ENCODE data around the gene SORCS1. TPM values are rescaled to one million over a fixed set of nuclear protein-coding genes. Genes with fewer than 3 reads are reported as not detected.
"Not testable (repeated sequence)": the region's sequence is repeated elsewhere in the genome, so short reads cannot be mapped to it uniquely, and the experiment has no call there.

SORCS1 gene
- total and polyA plus RNA-seq, 4 experiments from 2014 or later: not detected

DNA sequence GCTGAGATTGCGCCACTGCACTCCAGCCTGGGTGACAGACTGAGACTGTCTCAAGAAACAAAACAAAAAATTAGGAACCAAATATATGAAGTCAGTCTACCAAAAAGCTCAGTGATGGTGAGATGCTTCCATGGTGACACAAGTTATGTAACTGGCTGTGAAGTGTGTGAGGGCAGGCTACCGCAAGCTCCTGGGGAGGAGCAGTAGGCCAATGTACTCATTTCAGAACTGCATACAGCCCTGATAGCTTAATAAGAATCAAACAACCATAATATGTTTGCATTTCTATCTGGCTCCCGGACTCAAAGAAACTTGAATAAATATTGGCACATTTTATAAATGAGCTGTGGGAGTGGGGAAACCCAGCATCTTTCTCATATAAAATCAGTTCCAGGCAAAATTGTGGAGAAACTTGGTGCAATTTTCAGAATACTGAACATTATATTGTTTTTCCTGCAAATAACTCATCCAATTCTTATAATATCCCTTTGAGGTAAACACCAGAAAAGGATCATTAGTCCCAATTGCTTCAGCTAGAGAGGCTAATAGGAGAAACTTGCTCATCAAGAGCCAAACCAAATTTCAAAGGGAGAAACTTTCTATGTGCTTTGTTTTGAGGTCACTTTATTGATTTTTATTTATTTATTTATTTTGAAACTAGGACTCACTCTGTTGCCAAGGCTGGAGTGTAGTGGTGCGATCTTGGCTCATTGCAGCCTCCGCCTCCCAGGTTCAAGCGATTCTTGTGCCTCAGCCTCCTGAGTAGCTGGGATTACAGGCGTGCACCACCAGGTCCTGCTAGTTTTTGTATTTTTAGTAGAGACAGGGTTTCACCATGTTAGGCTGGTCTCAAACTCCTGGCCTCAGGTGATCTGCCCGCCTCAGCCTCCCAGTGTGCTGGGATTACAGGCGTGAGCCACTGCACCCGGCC is 127.0 kb downstream of the SORCS1 start:
- Histone ChIP-seq H3K27me3 (ENCODE audit: insufficient read depth, low read length) (no peaks in the 10 kb centered on the region), H3K27ac (ENCODE audit: low read depth, low read length) (no peak overlapping the region), H3K4me3 (ENCODE audit: low read length in 2 of 2) (no peak overlapping the region), H3K9me3 (ENCODE audit: control insufficient read depth in 1 of 2, low read length in 2 of 2) (no peaks in the 10 kb centered on the region), H3K4me1 (ENCODE audit: insufficient read depth, low read length) (no peaks in the 10 kb centered on the region), H3K36me3 (ENCODE audit: insufficient read depth, low read length) (no peaks in the 10 kb centered on the region)
- ChIA-PET POLR2A (ENCODE audit: partially characterized antibody) (no interaction called here), CTCF (ENCODE audit: partially characterized antibody) (no interaction called here)
- intact Hi-C loops (cut with micrococcal nuclease): no loop called here
- Mint-ChIP-seq H3K36me3 (no peaks in the 10 kb centered on the region), H3K4me1 (no peaks in the 10 kb centered on the region), H3K27ac (no peak overlapping the region), H3K27me3 (no peaks in the 10 kb centered on the region), H3K9me3 (peaks cover 0 to 9% (median 5%) of the 10 kb centered on the region in 8 donors), H3K4me3 (no peak overlapping the region)
- no peak for DNase-seq

DNA sequence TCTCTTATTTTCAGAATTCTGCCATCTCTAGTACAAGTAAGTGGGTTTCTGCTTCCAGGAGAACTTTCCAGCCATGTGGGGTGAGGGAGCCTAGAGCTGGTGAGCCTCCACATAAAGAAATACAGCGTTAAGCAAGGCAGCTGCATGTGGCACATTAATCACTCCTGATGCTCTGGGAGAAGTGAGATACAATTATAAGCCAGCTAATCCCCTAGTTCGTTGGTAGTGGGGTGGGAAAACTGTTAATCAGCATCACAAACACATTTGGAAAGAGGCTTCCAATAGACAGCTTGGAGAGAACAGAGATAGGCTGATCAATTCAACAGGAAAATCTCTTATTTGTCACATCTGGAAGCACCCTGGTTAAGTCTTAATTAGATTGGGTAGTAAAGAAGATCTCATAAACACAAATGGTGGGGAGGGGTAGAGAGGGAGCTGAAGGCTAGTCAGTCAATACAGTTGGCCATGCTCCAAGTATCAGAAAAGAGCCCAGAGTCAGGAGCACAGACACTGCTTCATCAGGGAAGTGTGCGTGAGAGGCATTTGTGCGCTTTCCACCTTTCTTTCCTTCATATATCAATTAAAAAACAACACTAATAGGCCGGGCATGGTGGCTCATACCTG is 130.6 kb downstream of the SORCS1 start:
- Histone ChIP-seq H3K27me3 (ENCODE audit: insufficient read depth, low read length) (no peaks in the 10 kb centered on the region), H3K4me3 (ENCODE audit: low read length in 2 of 2) (no peak overlapping the region), H3K27ac (ENCODE audit: low read depth, low read length) (no peak overlapping the region), H3K4me1 (ENCODE audit: insufficient read depth, low read length) (no peaks in the 10 kb centered on the region), H3K36me3 (ENCODE audit: insufficient read depth, low read length) (no peaks in the 10 kb centered on the region), H3K9me3 (ENCODE audit: control insufficient read depth in 1 of 2, low read length in 2 of 2) (no peaks in the 10 kb centered on the region)
- no peaks in the 10 kb centered on the region for H3K36me3 Mint-ChIP-seq
- intact Hi-C loops (cut with micrococcal nuclease): no loop called here
- H3K9me3 Mint-ChIP-seq: peaks cover 0 to 13% (median 6%) of the 10 kb centered on the region in 8 donors
- no peak overlapping the region for H3K27ac Mint-ChIP-seq
- ChIA-PET CTCF (ENCODE audit: partially characterized antibody) (no interaction called here), POLR2A (ENCODE audit: partially characterized antibody) (no interaction called here)
- DNase-seq: no peak
- no peaks in the 10 kb centered on the region for H3K27me3 Mint-ChIP-seq
- H3K4me1 Mint-ChIP-seq: no peaks in the 10 kb centered on the region
- no peak overlapping the region for H3K4me3 Mint-ChIP-seq

- Mint-ChIP-seq H3K4me1 (no peaks in the 10 kb centered on the region), H3K27ac (no peak overlapping the region), H3K4me3 (no peak overlapping the region), H3K27me3 (no peaks in the 10 kb centered on the region), H3K36me3 (no peaks in the 10 kb centered on the region), H3K9me3 (peaks cover 0 to 13% (median 5%) of the 10 kb centered on the region in 8 donors)
- Histone ChIP-seq H3K4me1 (ENCODE audit: insufficient read depth, low read length) (no peaks in the 10 kb centered on the region), H3K9me3 (ENCODE audit: control insufficient read depth in 1 of 2, low read length in 2 of 2) (no peaks in the 10 kb centered on the region), H3K36me3 (ENCODE audit: insufficient read depth, low read length) (no peaks in the 10 kb centered on the region), H3K4me3 (ENCODE audit: low read length in 2 of 2) (no peak overlapping the region), H3K27ac (ENCODE audit: low read depth, low read length) (no peak overlapping the region), H3K27me3 (ENCODE audit: insufficient read depth, low read length) (no peaks in the 10 kb centered on the region)
- no peak for DNase-seq
- intact Hi-C loops (cut with micrococcal nuclease): no loop called here
- ChIA-PET CTCF (ENCODE audit: partially characterized antibody) (interaction anchor here (1.1 kb wide), 1 partner anchor 20 kb away, joined by 4 read pairs; no protein-coding TSS in a partner anchor), POLR2A (ENCODE audit: partially characterized antibody) (no interaction called here)
Observed at GRCh38 chr10:107032700-107033401, 131.7 kb downstream of the SORCS1 start.

- Histone ChIP-seq H3K27ac (ENCODE audit: low read depth, low read length) (no peak overlapping the region), H3K4me3 (ENCODE audit: low read length in 2 of 2) (no peak overlapping the region), H3K36me3 (ENCODE audit: insufficient read depth, low read length) (no peaks in the 10 kb centered on the region), H3K9me3 (ENCODE audit: control insufficient read depth in 1 of 2, low read length in 2 of 2) (no peaks in the 10 kb centered on the region), H3K27me3 (ENCODE audit: insufficient read depth, low read length) (no peaks in the 10 kb centered on the region), H3K4me1 (ENCODE audit: insufficient read depth, low read length) (no peaks in the 10 kb centered on the region)
- Mint-ChIP-seq H3K27ac (no peak overlapping the region), H3K36me3 (no peaks in the 10 kb centered on the region), H3K27me3 (no peaks in the 10 kb centered on the region), H3K9me3 (peaks cover 0 to 13% (median 6%) of the 10 kb centered on the region in 8 donors), H3K4me3 (no peak overlapping the region), H3K4me1 (no peaks in the 10 kb centered on the region)
- intact Hi-C loops (cut with micrococcal nuclease): no loop called here
- ChIA-PET CTCF (ENCODE audit: partially characterized antibody) (interaction anchor here (1.1 kb wide), 1 partner anchor 20 kb away, joined by 4 read pairs; no protein-coding TSS in a partner anchor), POLR2A (ENCODE audit: partially characterized antibody) (no interaction called here)
- no peak for DNase-seq
Observed at GRCh38 chr10:107031931-107032699, 132.4 kb downstream of the SORCS1 start.

DNA sequence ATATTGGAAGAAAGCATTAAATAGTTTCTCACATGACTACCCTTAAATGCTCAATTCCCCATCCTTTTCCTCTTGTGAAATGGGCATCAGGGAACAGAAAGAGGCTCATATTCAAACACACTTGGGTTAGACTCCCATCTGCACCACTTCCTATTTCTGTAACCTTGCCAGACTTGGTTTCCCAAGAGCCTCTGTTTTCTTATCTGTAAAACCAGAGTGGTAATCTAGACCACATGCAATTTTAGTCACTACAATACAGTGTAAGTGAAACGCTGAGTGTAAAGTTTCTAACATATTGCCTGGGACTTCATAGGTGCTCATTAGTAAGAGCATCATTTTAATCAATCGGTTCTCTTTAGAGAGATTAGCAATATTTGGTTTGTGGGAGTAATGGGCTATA is 136.3 kb downstream of the SORCS1 start:
- Histone ChIP-seq H3K36me3 (ENCODE audit: insufficient read depth, low read length) (no peaks in the 10 kb centered on the region), H3K4me1 (ENCODE audit: insufficient read depth, low read length) (no peaks in the 10 kb centered on the region), H3K27me3 (ENCODE audit: insufficient read depth, low read length) (no peaks in the 10 kb centered on the region), H3K4me3 (ENCODE audit: low read length in 2 of 2) (no peak overlapping the region), H3K27ac (ENCODE audit: low read depth, low read length) (no peak overlapping the region), H3K9me3 (ENCODE audit: control insufficient read depth in 1 of 2, low read length in 2 of 2) (no peaks in the 10 kb centered on the region)
- no peaks in the 10 kb centered on the region for H3K36me3 Mint-ChIP-seq
- intact Hi-C loops (cut with micrococcal nuclease): no loop called here
- ChIA-PET CTCF (ENCODE audit: partially characterized antibody) (no interaction called here), POLR2A (ENCODE audit: partially characterized antibody) (no interaction called here)
- H3K27me3 Mint-ChIP-seq: no peaks in the 10 kb centered on the region
- DNase-seq: no peak
- no peak overlapping the region for H3K27ac Mint-ChIP-seq
- no peaks in the 10 kb centered on the region for H3K4me1 Mint-ChIP-seq
- peaks cover 0 to 12% (median 3%) of the 10 kb centered on the region in 8 donors for H3K9me3 Mint-ChIP-seq
- H3K4me3 Mint-ChIP-seq: no peak overlapping the region

GRCh38 chr10:107025676-107026075 is 138.8 kb downstream of the SORCS1 start:
- intact Hi-C loops (cut with micrococcal nuclease): no loop called here
- no peak overlapping the region for H3K27ac ChIP-seq (ENCODE audit: low read depth, low read length)
- no peaks in the 10 kb centered on the region for H3K4me1 ChIP-seq (ENCODE audit: insufficient read depth, low read length)
- CTCF ChIA-PET (ENCODE audit: partially characterized antibody): interaction anchor here (0.5 kb wide), 1 partner anchor 101 kb away, joined by 3 read pairs; no protein-coding TSS in a partner anchor
- Mint-ChIP-seq H3K9me3 (peaks cover 0 to 9% (median 4%) of the 10 kb centered on the region in 8 donors), H3K27ac (no peak overlapping the region), H3K36me3 (no peaks in the 10 kb centered on the region), H3K27me3 (no peaks in the 10 kb centered on the region), H3K4me3 (no peak overlapping the region), H3K4me1 (no peaks in the 10 kb centered on the region)
- H3K4me3 ChIP-seq (ENCODE audit: low read length in 2 of 2): no peak overlapping the region
- H3K9me3 ChIP-seq (ENCODE audit: control insufficient read depth in 1 of 2, low read length in 2 of 2): no peaks in the 10 kb centered on the region
- no peaks in the 10 kb centered on the region for H3K36me3 ChIP-seq (ENCODE audit: insufficient read depth, low read length)
- no peak for DNase-seq
- POLR2A ChIA-PET (ENCODE audit: partially characterized antibody): no interaction called here
- H3K27me3 ChIP-seq (ENCODE audit: insufficient read depth, low read length): no peaks in the 10 kb centered on the region

DNA sequence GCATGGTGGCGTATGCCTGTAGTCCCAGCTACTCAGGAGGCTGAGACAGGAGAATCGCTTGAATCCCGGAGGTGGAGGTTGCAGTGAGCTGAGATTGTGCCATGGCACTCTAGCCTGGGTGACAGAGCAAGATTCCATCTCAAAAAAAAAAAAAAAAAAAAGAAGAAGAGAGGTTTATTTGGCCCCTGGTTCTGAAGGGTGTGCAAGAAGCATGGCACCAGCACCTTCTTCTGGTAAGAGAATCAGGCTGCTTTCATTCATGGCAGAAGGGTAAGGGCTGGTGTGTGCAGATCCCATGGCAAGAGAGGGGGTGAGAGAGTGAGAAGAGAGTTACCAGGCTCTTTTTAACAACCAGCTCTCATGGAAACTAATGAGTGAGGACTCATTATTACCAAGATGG is 140.5 kb downstream of the SORCS1 start:
- H3K36me3 ChIP-seq (ENCODE audit: insufficient read depth, low read length); POLR2A ChIA-PET (ENCODE audit: partially characterized antibody); H3K36me3 Mint-ChIP-seq; H3K9me3 Mint-ChIP-seq; H3K27ac ChIP-seq (ENCODE audit: low read depth, low read length); H3K4me1 Mint-ChIP-seq; H3K4me3 ChIP-seq (ENCODE audit: low read length in 2 of 2); H3K27me3 Mint-ChIP-seq; DNase-seq; intact Hi-C loops (cut with micrococcal nuclease); H3K9me3 ChIP-seq (ENCODE audit: control insufficient read depth in 1 of 2, low read length in 2 of 2); H3K27me3 ChIP-seq (ENCODE audit: insufficient read depth, low read length); CTCF ChIA-PET (ENCODE audit: partially characterized antibody); H3K4me1 ChIP-seq (ENCODE audit: insufficient read depth, low read length); H3K4me3 Mint-ChIP-seq; H3K27ac Mint-ChIP-seq: not testable (repeated sequence)
